Trophoblast cell (in vitro differentiated cells and primary cell): Measurements from ENCODE around the gene CDH1.

ENCODE experiments used
- DNase-seq, 2 donors: peaks; one replicate each; pipeline ENCODE4 v3.0.0-alpha.2; 2016
- H2AFZ ChIP-seq: 2 replicates; pipeline ENCODE4 v1.6.1; 2013; ENCODE audit warnings: low read length, moderate library complexity, mild to moderate bottlenecking; ENCODE audit not compliant: insufficient read depth, poor library complexity
- H2AK5ac ChIP-seq: 2 replicates; pipeline ENCODE4 v1.6.1; 2013; ENCODE audit warnings: mild to moderate bottlenecking, low read length
- H2BK120ac ChIP-seq: 2 replicates; pipeline ENCODE4 v1.6.1; 2013; ENCODE audit warnings: low read length, mild to moderate bottlenecking, moderate library complexity; ENCODE audit not compliant: insufficient read depth, poor library complexity
- H2BK12ac ChIP-seq: 2 replicates; pipeline ENCODE4 v1.6.1; 2013; ENCODE audit warnings: mild to moderate bottlenecking, low read length, moderate library complexity
- H2BK5ac ChIP-seq: 2 replicates; pipeline ENCODE4 v1.6.1; 2013; ENCODE audit warnings: low read length, low read depth, moderate library complexity, mild to moderate bottlenecking; ENCODE audit not compliant: poor library complexity
- H3K14ac ChIP-seq: 2 replicates; pipeline ENCODE4 v1.6.1; 2013; ENCODE audit warnings: mild to moderate bottlenecking, low read length
- H3K18ac ChIP-seq: 2 replicates; pipeline ENCODE4 v1.6.1; 2013; ENCODE audit warnings: mild to moderate bottlenecking, low read length
- H3K23ac ChIP-seq: 2 replicates; pipeline ENCODE4 v1.6.1; 2013; ENCODE audit warnings: low read length
- H3K27ac ChIP-seq: 2 replicates; pipeline ENCODE4 v1.5.1; 2013; ENCODE audit warnings: low read depth, mild to moderate bottlenecking, inconsistent platforms, low read length, moderate library complexity
- H3K27me3 ChIP-seq: 2 replicates; pipeline ENCODE4 v1.6.1; 2013; ENCODE audit warnings: inconsistent platforms, mild to moderate bottlenecking, low read length, moderate library complexity; ENCODE audit not compliant: insufficient read depth
- H3K36me3 ChIP-seq, 2 experiments: 1 replicate in 1 of 2; 2 replicates in 1 of 2; pipeline ENCODE4 v1.6.1; 2013; ENCODE audit warnings: low read length in 2 of 2, mild to moderate bottlenecking in 2 of 2, moderate library complexity in 1 of 2; ENCODE audit not compliant: insufficient read depth in 2 of 2, control insufficient read depth in 1 of 2
- H3K4ac ChIP-seq: 2 replicates; pipeline ENCODE4 v1.6.1; 2013; ENCODE audit warnings: low read depth, mild to moderate bottlenecking, low read length, moderate library complexity
- H3K4me1 ChIP-seq, 2 experiments: 1 replicate in 1 of 2; 2 replicates in 1 of 2; pipeline ENCODE4 v1.6.1; 2013; ENCODE audit warnings: low read length in 2 of 2, mild to moderate bottlenecking in 2 of 2, moderate library complexity in 1 of 2; ENCODE audit not compliant: insufficient read depth in 2 of 2, control insufficient read depth in 1 of 2
- H3K4me2 ChIP-seq: 2 replicates; pipeline ENCODE4 v1.6.1; 2013; ENCODE audit warnings: inconsistent platforms, mild to moderate bottlenecking, low read length, moderate library complexity
- H3K4me3 ChIP-seq: 2 replicates; pipeline ENCODE4 v1.5.1; 2013; ENCODE audit warnings: mild to moderate bottlenecking, low read depth, low read length, inconsistent platforms
- H3K79me1 ChIP-seq: one replicate; pipeline ENCODE4 v1.6.1; 2013; ENCODE audit warnings: low read length
- H3K79me2 ChIP-seq: 2 replicates; pipeline ENCODE4 v1.6.1; 2013; ENCODE audit warnings: low read length, mild to moderate bottlenecking; ENCODE audit not compliant: control insufficient read depth, insufficient read depth, poor library complexity
- H3K9ac ChIP-seq: 2 replicates; pipeline ENCODE4 v1.6.1; 2013; ENCODE audit warnings: mild to moderate bottlenecking, low read length
- H3K9me3 ChIP-seq: 2 replicates; pipeline ENCODE4 v1.6.1; 2013; ENCODE audit warnings: low read depth, mild to moderate bottlenecking, control low read depth, inconsistent platforms, low read length; ENCODE audit not compliant: insufficient read depth
- H4K12ac ChIP-seq: 2 replicates; pipeline ENCODE4 v1.6.1; 2013; ENCODE audit warnings: low read depth, mild to moderate bottlenecking, low read length, moderate library complexity
- H4K8ac ChIP-seq: 2 replicates; pipeline ENCODE4 v1.6.1; 2013; ENCODE audit warnings: low read depth, mild to moderate bottlenecking, low read length, moderate library complexity
- H4K91ac ChIP-seq: one replicate; pipeline ENCODE4 v1.6.1; 2013; ENCODE audit warnings: low read depth, mild to moderate bottlenecking, low read length, moderate library complexity
- WGBS: extraction: QIAGEN DNeasy Blood & Tissue Kit; methylation state at CpG from one replicate; pipeline ENCODE4 v1.1.7; 2013; ENCODE audit warnings: missing lambda C conversion rate; ENCODE audit not compliant: insufficient read length, insufficient coverage; ENCODE audit errors: extremely low coverage; 5-methylcytosine and 5-hydroxymethylcytosine counted together

CDH1 gene

GRCh38 chr16:68768175-68768574 is 31.1 kb downstream of the CDH1 start:
- no peak overlapping the region for H3K4me3 ChIP-seq
- no peaks in the 10 kb centered on the region for H3K79me1 ChIP-seq
- H3K27me3 ChIP-seq, result no peaks in the 10 kb centered on the region
- peaks cover 4% of the 10 kb centered on the region for H3K79me2 ChIP-seq
- no peak overlapping the region for H3K14ac ChIP-seq
- no peak overlapping the region for H2BK5ac ChIP-seq
- H3K4me2 ChIP-seq, result no peak overlapping the region
- no peak overlapping the region for H2AK5ac ChIP-seq
- no peak overlapping the region for H3K23ac ChIP-seq
- no peak overlapping the region for H4K91ac ChIP-seq
- peaks cover 2 to 4% of the 10 kb centered on the region in 2 experiments for H3K4me1 ChIP-seq
- H3K27ac ChIP-seq, result no peak overlapping the region
- peaks cover 12 to 19% of the 10 kb centered on the region in 2 experiments for H3K36me3 ChIP-seq
- no peak overlapping the region for H3K4ac ChIP-seq
- H3K9me3 ChIP-seq, result no peaks in the 10 kb centered on the region
- H3K9ac ChIP-seq, result no peak overlapping the region
- no peak overlapping the region for H2BK12ac ChIP-seq
- H2AFZ ChIP-seq, result no peak overlapping the region
- H4K8ac ChIP-seq, result no peak overlapping the region
- WGBS, result no CpG with 5 or more reads among the region's 7 CpGs
- no peak for DNase-seq
- H2BK120ac ChIP-seq, result no peak overlapping the region
- H3K18ac ChIP-seq, result no peak overlapping the region
- no peak overlapping the region for H4K12ac ChIP-seq

DNA sequence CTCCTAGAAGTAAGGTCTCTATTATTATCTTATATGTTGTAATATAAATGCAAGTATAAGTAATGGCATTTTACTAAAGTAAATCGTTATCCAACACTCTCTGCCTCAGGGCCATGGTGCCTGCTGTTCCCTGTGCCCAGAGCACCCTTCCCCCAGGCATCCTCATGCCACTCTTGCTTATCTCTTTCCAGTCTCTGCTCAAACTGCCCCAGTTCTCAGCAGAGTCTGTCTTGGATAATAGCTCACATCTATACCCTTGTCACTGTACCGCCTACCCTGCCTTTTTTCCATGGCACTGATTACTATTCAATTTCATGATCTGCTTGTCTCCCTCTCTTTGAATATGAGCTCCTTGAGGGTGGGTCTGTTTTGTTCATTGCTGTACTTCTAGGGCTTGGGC is 31.7 kb downstream of the CDH1 start:
- H3K9ac ChIP-seq, result no peak overlapping the region
- no peak overlapping the region for H2AK5ac ChIP-seq
- H2AFZ ChIP-seq, result no peak overlapping the region
- no peak overlapping the region for H3K18ac ChIP-seq
- peaks cover 4% of the 10 kb centered on the region for H3K79me2 ChIP-seq
- H3K9me3 ChIP-seq, result no peaks in the 10 kb centered on the region
- H3K27ac ChIP-seq, result no peak overlapping the region
- no peak overlapping the region for H3K4me2 ChIP-seq
- no peak overlapping the region for H3K14ac ChIP-seq
- H3K27me3 ChIP-seq, result no peaks in the 10 kb centered on the region
- H2BK12ac ChIP-seq, result no peak overlapping the region
- H4K91ac ChIP-seq, result no peak overlapping the region
- no peak overlapping the region for H4K8ac ChIP-seq
- H2BK120ac ChIP-seq, result no peak overlapping the region
- H3K4ac ChIP-seq, result peak overlapping the region; percentile 52
- no peak overlapping the region for H3K23ac ChIP-seq
- no peak overlapping the region for H2BK5ac ChIP-seq
- H3K79me1 ChIP-seq, result no peaks in the 10 kb centered on the region
- no peak overlapping the region for H4K12ac ChIP-seq
- H3K4me3 ChIP-seq, result no peak overlapping the region
- peaks cover 0 to 2% of the 10 kb centered on the region in 2 experiments for H3K4me1 ChIP-seq
- DNase-seq, result no peak
- WGBS, result no CpG with 5 or more reads among the region's 2 CpGs
- H3K36me3 ChIP-seq, result peaks cover 12 to 19% of the 10 kb centered on the region in 2 experiments

GRCh38 chr16:68770671-68771070 is 33.6 kb downstream of the CDH1 start:
- Histone ChIP-seq H3K18ac (no peak overlapping the region), H3K9ac (no peak overlapping the region), H3K14ac (no peak overlapping the region), H2BK5ac (no peak overlapping the region), H3K79me2 (peaks cover 2% of the 10 kb centered on the region), H3K9me3 (no peaks in the 10 kb centered on the region), H3K36me3 (peaks cover 12 to 16% of the 10 kb centered on the region in 2 experiments), H4K91ac (no peak overlapping the region), H3K27me3 (no peaks in the 10 kb centered on the region), H3K23ac (no peak overlapping the region), H3K4me3 (no peak overlapping the region), H3K4me1 (peaks cover 0 to 2% of the 10 kb centered on the region in 2 experiments), H4K8ac (no peak overlapping the region), H2AK5ac (no peak overlapping the region), H2AFZ (no peak overlapping the region), H4K12ac (no peak overlapping the region), H2BK120ac (no peak overlapping the region), H3K27ac (no peak overlapping the region), H2BK12ac (no peak overlapping the region), H3K4me2 (no peak overlapping the region), H3K4ac (no peak overlapping the region), H3K79me1 (no peaks in the 10 kb centered on the region)
- no CpG with 5 or more reads among the region's 8 CpGs for WGBS
- DNase-seq, result no peak

- H2AK5ac ChIP-seq, result no peak overlapping the region
- no peak overlapping the region for H2BK5ac ChIP-seq
- H3K14ac ChIP-seq, result no peak overlapping the region
- no peak overlapping the region for H3K4ac ChIP-seq
- DNase-seq, result no peak
- peaks cover 12 to 16% of the 10 kb centered on the region in 2 experiments for H3K36me3 ChIP-seq
- H3K4me1 ChIP-seq, result peaks cover 2 to 5% of the 10 kb centered on the region in 2 experiments
- no peak overlapping the region for H3K27ac ChIP-seq
- H3K4me2 ChIP-seq, result no peak overlapping the region
- no peak overlapping the region for H3K18ac ChIP-seq
- H2BK120ac ChIP-seq, result no peak overlapping the region
- H3K9me3 ChIP-seq, result no peaks in the 10 kb centered on the region
- H4K12ac ChIP-seq, result no peak overlapping the region
- no peak overlapping the region for H4K8ac ChIP-seq
- H2BK12ac ChIP-seq, result no peak overlapping the region
- H3K27me3 ChIP-seq, result no peaks in the 10 kb centered on the region
- H4K91ac ChIP-seq, result no peak overlapping the region
- no peak overlapping the region for H2AFZ ChIP-seq
- no peak overlapping the region for H3K9ac ChIP-seq
- no peak overlapping the region for H3K4me3 ChIP-seq
- no CpG with 5 or more reads among the region's 11 CpGs for WGBS
- H3K79me1 ChIP-seq, result no peaks in the 10 kb centered on the region
- no peak overlapping the region for H3K23ac ChIP-seq
- peaks cover 2% of the 10 kb centered on the region for H3K79me2 ChIP-seq
Measured at GRCh38 chr16:68772030-68772681, 35.1 kb downstream of the CDH1 start.
